ENCODE measurements around the gene SYDE2.
"Not testable (repeated sequence)": the region's sequence is repeated elsewhere in the genome, so short reads cannot be mapped to it uniquely, and the experiment has no call there.

The SYDE2 gene

DNA sequence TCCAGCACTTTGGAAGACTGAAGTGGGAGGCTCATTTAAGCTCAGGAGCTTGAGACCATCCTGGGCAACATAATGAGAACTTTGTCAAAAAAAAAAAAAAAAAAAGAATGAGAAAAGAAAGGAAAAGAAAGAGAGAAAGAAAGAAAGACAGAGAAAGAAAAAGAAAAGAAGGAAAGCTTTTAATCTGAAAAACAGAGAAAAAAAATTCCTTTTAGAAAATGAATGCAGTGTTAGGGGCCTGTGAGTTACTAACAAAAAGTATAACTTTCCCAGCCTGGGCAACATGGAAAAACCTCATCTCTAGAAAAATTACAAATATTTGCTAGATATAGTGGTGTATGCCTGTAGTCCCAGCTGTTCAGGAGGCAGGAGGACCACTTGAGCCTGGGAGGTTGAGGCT, 15.9 kb upstream of the SYDE2 start:
- no peak for DNase-seq

DNA sequence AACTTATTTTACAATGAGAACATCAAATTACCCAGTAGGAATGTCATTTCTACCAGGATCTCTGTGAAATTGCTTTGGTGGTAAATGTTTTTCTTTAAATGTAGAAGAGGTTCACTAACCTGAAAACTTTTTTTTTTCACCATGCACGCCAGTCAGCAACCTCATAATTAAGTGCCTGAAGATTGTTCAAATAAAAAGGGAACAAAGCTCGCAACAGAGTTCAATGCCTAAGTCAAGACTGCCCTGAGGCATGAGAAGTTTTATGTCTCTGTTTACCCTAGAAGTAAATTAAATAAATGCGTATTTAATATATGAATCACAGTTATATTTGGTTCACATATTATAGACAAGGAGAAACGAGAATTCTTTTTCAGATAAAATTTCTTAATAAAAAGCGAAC, 13.8 kb upstream of the SYDE2 start:
- no peak for DNase-seq

DNA sequence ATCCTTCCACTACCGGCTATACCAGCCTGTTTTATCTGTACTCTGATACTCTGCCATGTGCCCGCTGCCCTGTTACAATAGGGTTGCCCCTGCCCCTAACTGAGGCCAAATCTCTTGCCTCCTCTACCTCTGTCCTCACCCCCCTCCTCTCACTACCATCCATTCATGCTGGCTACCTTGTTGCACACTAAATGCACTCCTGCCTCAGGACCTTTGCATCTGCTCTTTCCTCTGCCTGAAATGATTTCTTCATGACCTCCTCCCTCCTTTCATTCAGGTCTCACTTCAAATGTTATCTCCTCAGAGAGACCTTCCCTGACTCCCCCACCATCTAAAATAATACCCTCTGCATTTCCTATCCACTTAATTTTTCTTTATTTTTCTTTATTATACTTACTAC, 7.7 kb upstream of the SYDE2 start:
- no peak for DNase-seq

DNA sequence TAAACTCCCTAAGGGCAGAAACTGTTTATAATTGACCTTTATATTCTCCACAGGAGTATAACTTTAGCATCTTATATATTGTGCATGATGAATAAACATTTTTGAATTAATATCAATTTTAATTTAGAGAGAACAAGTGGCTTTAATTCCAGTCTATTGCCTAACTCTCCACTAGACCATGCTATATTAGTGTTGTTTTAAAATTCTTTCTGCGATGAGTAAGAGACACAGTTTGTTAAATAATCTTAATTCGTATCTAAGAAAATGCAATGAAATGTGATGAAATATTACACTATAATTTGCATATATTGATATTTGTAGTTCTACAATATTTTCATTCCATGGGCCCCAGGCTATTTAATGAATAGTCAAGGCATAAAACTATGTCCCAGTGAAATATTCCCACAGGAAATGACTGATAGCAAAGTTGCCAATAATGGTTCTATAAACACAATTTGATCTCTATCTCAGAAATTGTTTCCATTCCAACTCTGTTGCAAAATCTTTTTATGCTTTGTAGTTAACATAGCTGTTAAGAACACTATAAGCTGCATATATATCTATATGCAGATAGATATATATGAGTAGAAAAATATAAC, 2.9 kb upstream of the SYDE2 start:
- no peak for DNase-seq

DNA sequence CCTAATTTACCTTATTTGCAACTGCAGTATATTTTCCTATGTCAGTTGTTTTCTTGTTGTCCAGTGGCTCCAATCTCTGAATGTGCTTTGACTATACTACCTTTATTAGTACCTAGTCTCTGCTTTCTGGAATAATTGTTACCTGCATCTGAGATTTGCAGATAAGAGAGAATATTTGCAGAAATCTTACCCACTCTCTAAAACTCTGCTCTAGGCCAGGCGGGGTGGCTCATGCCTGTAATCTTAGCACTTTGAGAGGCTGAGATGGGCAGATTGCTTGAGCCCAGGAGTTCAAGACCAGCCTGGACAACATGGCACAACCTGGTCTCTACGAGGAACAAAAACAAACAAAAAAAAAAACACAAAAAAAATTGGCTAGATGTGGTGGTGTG, 2.0 kb upstream of the SYDE2 start:
- no peak for DNase-seq

DNA sequence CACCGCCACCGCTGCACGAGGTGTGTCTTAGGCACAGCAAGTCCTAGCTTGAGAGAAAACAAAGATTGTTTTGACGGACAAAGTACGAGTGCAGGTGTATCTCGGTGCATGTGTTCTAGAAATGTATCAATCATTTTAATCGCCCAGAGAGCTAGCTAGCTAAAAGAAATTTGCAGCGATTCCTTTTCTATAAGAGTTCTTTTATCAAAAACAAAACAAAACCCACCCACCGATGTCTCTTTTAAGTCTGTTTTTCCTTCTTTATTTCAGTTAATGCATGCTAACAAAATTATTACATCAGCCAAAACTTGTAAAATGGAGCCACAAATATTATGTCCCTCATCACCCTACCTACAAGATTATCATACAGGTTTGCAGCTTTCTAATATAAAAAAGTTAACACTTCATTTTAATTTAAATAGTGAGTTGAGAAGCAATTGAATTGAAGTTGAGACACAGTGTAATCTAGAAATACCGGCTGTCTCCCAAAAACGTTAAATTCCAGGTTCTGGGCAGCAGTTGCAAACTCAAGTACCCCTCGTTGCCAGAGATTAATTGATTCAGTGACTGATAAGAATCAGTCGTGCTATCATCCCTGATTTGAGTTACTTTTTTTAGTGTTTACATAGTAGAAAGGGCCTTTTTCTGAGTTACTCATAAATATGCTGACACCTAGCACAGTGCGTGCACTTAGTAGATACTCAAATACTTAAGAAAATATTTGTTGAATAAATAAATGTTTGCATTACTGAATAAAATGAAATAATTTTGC, 1.5 kb upstream of the SYDE2 start:
- DNase-seq = no peak

DNA sequence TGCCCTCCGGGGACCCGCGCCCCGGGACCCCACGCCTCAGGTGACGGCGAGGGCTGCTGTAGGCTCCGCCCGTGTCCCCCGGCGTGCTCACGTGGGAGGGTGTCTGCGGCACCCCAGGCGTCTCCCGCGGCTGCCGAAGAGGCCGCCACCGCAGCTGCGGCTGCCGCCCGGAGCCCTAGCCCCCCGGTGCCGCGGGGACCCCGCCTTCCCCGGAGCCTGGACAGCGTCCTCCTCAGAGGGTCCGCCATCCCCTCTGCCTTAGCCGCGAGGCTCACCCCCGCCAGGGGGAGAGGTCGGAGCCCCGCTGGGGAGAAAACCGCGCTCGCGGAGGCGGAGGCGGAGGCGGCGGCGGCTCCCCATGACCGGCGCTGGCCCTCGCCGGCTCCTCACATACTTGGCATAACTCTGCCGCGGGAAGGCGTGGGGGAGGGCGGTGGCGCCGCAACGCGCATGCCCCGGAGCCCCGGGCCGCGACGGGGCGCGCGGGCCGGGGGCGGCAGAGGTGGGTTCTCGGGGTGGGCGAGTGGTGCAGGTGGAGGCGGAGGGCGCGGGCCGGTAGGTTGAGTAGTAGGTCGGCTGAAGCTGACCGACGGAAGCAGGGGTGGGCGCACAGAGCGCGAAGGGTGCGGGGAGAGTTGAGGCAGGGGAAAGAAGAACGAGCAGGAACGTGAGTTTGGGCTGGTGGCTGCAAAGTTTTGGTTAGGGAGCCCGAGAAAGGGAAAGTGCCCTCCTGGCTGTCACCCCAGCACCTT, 700 bp upstream of the SYDE2 start:
- DNase-seq = no peak

DNA sequence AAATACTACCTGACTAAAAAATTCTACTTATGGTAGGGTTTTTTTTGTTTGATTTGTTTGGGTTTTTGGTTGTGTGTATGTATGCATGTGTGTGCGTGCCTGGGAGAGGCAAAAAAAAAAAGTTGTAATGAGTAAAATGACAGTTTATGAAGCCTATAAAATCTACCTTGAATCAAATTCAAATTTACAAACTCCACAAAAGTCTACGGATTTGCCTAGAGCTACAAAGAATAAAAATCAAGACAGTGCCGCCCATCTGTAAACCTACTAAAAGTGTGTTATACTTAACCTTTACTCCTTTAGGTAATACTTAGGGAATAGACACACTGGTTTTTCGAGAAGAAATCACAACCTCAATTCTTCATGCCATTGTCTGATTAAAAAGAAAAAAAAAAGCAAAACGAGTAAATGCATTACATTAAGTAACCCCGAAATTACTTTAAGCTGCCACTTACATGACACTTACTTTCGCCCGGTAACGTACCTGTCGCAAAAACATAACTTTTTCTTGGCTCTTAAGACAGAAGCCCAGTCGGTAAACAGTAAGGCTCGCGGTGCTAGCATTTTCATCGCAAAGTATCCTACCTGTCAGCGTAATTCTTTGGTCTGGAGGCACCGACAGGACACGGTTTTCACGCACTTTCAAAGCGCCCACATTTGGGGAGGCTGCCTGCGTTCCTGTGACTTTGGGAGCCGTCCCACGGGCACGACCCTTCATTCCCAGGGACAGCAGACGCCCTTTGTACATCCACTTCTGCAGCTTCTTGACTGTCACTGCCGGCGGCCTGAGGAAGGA, 951 bp downstream of the SYDE2 start:
- no peak for DNase-seq

DNA sequence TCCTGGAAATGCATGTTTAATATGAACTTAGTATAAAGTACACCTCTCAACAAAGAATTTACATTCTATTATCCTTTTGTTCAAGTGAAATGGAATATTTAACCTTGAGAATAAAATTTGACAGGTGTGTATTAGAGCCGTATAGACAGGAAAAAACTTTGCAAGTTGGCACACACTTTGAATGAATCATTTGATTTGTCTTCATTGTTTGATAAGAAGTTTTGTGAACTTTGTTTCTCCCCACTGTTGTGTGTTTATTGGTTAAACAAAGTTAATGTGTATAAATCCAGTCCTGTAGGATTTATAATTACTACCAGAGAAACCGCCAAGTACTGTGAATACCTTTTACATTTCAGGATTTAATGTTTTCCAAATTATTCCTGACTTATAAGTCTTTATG, 2.0 kb downstream of the SYDE2 start:
- peak; percentile 30 for DNase-seq

DNA sequence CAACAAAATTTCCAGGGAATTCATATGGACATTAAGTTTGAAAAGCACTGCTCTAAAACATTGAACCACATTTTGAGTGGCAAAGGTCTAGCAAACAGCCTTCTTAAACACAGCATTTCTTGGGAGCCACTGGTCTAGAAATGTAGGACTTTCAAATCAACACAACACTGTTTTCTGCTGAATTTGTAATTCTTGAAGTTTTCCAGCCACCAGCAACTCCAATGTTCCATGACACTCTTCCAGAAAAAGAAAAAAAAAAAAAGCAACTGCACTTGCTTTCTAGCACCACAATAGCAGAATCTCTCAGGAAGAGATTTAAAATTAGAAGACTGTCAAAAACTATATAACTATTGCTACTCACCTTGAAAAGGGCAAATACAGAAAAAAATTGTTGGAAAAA, 4.5 kb downstream of the SYDE2 start:
- no peak for DNase-seq

DNA sequence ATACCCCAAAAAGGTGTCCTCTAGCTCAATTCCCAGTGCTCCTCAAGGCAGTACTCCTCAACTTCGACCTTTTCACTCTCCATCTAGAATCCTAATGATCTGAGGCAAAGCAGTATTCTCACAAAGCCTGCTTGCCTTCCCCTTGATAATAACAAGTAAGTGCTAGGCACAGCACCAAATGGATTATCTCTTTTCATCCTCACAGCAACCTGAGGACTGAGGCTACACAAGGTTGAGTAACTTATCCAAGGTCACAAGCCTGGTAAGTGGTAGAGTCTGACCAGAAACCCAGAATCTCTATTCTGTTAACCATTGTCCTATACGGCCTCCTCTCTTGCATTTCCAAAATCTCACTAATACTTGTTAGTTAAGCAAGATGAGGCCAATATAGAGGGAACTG, 5.1 kb downstream of the SYDE2 start:
- DNase-seq = no peak

DNA sequence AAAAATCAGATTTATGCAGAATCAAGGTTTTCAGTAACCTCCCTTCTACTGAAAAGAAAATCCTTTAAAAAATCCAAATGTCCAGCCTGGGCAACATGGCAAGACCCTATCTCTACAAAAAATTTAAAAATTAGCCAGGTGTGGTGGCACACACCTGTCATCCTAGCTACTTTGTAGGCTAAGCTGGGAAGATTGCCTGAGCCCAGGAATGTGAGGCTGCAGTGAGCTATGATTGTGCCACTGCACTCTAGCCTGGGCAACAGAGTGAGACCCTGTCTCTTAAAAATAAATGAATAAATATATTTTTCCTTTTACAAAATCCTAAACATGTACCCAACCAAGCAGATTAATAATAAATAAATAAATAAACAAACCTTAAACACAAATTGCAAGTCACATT, 8.7 kb downstream of the SYDE2 start:
- DNase-seq = not testable (repeated sequence)

DNA sequence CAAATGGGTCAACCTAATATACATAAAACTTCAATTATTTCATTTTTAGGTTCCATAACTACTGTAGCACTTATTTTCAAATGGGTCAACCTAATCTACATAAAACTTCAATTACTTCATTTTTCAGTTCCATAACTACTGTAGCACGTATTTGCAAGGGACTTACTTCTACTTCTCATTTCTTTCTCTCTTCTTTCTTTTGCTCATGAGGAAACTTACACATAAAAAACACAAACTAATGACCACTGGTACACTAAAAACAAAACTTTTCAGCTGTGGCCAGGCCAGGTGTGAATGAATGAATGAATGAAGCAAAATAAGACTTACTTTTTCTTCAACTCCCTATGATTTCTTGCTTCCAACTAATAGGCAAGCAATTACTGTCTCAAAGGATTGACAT, 11.7 kb downstream of the SYDE2 start:
- DNase-seq = no peak

DNA sequence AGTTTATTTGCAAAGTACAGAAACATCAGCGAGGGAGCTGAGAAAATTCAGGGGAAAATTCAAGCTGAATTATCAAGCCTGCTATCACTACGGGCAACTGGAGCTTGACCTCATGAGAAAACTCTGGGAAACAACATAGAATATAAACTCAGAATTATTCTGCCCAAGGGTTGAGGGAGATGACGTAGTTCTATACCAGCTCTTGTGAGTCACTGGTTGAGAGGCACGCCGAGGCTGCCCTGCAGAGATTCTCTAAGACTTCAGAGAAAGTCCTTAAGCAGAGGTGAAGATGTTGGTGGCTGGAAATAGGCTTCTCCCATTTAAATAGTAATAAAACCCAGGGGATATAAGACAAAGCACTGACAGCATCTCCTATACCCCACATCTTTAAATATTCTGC, 12.3 kb downstream of the SYDE2 start:
- no peak for DNase-seq

DNA sequence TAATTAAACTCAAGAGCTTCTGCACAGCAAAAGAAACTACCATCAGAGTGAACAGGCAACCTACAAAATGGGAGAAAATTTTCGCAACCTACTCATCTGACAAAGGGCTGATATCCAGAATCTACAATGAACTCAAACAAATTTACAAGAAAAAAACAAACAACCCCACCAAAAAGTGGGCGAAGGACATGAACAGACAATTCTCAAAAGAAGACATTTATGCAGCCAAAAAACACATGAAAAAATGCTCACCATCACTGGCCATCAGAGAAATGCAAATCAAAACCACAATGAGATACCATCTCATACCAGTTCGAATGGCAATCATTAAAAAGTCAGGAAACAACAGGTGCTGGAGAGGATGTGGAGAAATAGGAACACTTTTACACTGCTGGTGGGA, 13.8 kb downstream of the SYDE2 start:
- DNase-seq = not testable (repeated sequence)

DNA sequence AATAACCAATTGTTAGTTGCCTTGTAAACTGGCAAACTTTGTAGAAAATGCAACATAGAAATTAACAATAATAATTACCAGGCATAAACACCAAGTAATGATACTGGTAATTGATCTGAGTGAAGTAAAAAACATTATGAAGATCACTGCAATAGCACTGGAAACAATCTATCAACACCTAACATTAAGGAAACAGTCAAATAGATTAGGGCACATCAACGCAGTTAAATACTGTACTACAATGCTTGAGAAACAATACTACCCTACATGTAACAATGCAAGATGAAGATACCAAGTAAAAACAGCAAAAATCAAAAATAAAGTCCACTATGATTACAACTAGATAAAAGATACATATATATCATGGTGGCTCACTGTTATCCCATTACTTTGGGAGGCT, 16.6 kb downstream of the SYDE2 start:
- DNase-seq = no peak

DNA sequence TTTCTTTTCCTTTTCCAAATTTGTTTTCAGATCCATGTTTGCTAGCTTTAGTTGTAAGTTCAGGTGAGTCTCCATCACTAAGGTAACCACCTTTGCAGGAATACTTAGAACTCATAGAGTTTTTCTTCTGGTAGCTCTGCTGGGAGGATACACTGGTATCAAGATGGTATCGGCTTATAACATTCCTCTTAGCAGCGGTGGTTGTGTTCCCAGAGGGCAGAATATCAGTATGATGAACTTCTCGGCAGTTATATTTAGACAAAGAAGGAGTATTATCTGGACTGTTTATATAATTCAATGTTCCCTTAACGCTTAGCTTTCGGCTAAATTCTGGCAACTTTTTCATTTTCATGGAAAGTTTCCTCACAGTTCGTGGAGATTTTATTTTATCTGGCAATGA, 18.1 kb downstream of the SYDE2 start:
- no peak for DNase-seq

DNA sequence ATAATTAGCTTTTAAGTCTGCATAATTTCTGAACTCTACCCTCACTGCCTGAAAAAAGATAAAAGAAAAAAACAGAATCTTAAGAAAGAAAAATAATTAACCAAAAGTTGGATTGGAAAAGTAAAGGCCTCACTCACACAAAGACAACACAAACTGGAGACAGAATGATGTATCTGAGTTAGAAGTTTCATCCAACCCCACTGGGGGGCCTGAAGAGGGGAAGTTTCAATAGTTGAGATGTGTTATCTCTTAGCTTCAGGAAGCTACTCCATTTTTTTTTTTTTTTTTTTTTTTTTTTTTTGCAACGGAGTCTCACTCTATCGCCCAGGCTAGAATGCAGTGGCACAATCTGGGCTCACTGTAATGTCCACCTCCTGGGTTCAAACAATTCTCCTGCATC, 19.9 kb downstream of the SYDE2 start:
- no peak for DNase-seq

DNA sequence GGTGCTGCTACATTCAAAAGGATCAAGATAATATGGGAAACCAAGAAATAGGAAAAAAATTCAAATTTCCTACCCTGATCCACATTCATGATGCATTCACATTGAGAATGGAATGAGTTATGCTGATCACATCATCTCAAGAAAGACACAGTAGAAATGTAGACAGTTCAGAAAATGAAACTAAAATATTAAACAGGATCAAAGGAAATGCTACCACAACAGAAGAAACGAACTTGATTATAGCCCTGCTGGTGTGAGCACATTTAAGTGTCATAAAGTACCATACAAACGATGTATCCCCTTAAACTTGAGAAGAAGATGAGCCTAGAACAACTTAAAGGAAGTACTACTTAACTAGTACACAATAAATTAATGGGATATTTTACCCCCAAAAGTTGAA, 21.3 kb downstream of the SYDE2 start:
- DNase-seq = no peak

DNA sequence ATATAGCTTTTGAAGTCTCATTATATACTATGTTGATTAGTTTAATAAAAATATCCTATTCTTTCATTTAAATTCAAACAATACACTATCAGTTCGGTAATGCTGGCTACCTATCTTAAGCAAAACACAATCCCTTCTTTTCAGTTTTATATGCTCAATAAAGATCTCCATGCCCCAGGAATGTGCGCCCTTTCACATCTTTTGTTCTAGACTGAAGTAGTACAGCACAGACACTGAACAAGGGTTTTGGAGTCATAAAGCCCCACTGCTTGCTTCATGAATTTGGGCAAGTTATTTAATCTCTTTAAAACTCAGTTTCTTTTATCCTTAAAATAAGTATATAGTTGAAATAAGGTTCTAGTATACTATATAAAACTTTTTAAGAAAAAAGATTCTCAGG, 22.4 kb downstream of the SYDE2 start:
- no peak for DNase-seq

DNA sequence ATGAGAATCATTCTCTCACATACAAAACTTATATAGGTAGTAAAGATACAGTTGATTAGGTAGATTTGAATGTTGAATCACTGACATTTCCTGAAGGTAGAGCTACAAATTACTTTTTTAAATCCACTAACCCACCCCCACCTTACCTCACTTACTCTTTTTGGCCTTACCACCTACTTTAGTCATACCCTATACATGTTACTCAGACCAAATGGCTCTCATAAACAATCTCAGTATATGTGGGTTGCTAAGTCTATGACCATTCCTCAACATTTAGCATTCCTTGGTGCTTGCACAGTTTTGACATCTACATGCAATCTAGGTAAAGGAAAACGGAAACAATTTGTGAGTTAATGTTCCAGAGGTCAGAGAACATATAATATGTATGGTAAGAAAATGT, 26.3 kb downstream of the SYDE2 start:
- DNase-seq = no peak

DNA sequence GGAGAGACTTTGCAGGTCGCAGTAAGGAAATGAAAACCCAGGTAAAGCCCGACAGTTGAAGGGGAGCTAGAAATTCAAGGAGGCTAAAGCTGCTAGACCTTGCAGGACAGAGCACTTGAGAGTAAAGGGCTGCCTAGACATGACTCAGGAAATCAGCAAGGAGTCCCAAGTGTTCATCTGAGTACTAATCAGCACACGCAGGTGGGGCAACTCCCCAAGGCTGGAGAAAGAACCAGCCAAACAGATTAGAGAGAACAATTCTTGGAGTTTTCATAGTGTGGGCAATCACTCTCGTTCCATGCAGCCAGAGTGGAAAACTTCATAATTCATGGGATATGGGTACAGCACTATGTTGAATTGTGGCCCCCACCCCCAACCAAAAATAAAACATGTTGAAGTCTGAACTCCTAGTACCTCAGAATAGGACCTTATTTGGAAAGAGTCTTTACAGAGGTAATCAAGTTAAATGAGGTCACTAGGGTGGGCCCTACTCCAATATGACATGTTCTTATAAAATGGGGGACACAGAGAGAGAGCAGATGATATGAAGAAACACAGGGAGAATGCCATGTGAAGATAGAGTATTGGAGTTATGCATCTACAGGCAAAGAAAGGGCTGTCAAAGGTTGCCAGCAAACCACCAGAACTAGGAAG, 28.0 kb downstream of the SYDE2 start:
- no peak for DNase-seq

DNA sequence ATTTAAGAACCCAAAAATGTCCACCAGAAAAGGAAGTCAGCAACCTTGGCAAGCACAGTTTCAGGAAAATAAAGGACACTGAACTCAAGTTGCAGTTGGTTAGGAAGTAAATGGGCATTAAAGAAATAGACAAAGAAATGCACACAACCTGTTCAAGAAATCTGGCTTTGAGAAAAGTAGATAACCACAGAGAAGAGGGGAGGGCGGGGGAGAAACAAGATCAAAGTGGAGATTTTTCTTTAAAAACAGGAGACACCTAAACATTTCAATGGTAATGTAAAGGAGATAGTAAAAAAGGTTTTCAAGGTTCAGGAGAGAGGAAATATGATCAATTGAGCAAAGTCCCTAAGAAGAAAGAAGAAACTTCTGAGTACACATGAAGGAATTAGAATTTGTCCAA, 29.1 kb downstream of the SYDE2 start:
- no peak for DNase-seq
